ENCODE data around the gene AP1B1.

Gene AP1B1

DNA sequence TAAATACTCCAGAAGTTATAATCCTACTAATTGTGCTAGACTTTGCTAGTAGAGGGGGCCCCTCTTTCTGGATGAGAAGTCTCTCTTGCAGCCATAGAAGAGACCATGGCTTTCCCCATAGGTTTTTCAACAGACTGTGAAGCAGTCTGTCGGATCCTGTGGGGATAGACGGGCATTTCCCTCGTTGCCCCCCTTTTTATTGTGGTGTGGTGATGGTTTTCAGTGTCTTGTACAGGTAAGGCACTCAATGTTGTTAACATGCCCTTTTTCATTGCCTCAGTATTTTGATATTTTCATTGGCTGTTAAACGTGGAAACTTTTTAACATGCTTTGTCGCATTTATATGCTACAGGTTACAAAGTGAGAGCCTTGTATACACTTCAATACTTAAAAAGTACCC is 98.3 kb downstream of the AP1B1 start:
- no peak for DNase-seq

DNA sequence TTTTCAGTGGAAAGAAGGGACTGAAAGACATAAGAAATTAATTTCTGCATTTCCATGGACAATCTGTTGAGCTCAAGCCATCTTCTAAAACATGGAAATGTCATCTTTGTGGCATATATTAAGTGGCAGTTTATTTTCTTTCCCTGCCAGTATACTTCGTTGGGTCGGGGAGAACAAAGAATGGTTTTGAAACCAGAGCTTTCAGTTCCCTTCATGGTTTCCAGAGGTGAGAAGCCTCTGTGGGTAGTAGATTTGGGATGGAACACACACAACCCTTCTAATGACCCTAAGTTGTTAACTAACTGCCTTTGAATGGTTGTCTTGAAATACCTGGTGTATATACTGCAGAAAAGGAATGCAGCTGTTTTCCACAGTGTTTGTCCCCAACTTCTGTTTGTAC is 99.5 kb downstream of the AP1B1 start:
- DNase-seq: no peak

DNA sequence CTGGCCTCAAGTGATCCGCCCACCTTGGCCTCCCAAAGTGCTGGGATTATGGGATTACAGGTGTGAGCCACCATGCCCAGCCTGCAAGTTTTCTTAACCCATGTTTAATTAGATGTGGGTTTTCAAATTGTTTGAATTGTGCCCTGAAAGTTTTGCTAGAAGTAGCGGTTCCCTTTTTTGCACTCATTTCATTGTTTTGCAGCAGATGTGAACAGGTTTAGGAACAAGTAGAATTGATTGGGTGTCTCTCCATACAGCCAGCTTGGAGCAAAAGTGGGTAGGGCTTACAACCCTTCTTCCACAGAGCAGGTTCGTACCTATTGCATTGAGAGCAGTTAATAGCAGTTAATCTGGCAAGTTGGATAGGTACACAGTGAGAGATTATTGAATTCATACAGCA is 104.2 kb downstream of the AP1B1 start:
- no peak for DNase-seq

- no peak for DNase-seq
Observed at GRCh38 chr22:29277927-29278326, 110.4 kb downstream of the AP1B1 start.

Data from activated CD4-positive, alpha-beta T cell treated with anti-CD3 and anti-CD28 coated beads for 1 hour (primary cell).